HG03135 (cell line): ENCODE data around the gene CCDC93.
"Not testable (repeated sequence)": the region's sequence is repeated elsewhere in the genome, so short reads cannot be mapped to it uniquely, and the experiment has no call there.

ENCODE experiments used
- ATAC-seq: cut with Tn5 transposase; IDR thresholded peaks from one replicate; pipeline ENCODE4 v1.9.1; 2021; ENCODE audit warnings: mild to moderate bottlenecking, moderate library complexity; ENCODE audit not compliant: unreplicated experiment

CCDC93 gene

DNA sequence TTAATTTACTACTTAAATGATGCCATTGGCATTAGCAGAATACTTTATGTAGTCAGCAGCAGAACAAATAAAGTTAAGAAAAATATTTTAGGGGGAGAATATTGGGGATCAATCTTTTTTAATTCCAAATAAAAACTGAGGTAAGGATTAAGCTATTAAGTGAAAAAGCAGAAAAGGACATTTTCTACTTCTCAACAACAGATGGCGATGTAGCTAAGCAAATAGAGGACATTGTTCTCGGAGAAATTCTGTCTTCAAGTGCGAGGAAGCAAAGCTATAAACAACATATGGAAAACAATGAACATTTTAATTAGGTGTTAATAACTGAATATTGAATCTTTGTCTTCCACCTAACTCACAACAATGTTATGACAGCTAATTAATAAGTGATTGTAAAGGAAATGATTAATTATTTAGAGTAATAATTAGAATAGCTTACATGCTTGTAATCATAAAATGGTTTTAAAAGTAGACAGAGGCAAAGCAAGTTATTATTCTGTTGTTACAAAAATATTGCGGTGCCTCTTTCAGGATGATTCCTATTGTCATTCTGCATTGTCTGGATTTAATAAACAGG, 32.9 kb upstream of the CCDC93 start:
- no peak for ATAC-seq

DNA sequence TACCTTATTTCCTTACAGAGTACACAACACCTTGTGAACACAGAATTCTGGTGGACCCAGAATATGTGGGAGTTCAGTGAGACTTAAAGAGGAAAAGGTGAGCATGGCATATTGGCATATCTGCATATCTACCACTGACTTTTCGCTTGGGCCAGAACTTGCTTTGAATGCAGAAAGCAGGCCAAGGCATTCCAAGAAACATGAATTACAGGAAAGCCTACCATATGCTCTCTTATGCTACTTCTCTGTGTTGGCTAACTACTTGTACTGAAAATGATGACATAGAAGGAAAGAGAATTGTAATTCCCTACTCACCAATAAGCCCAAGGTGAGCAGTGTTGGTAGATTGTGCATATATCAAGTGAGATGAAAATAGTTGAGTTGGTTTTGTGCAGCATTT, 31.4 kb upstream of the CCDC93 start:
- ATAC-seq: no peak

DNA sequence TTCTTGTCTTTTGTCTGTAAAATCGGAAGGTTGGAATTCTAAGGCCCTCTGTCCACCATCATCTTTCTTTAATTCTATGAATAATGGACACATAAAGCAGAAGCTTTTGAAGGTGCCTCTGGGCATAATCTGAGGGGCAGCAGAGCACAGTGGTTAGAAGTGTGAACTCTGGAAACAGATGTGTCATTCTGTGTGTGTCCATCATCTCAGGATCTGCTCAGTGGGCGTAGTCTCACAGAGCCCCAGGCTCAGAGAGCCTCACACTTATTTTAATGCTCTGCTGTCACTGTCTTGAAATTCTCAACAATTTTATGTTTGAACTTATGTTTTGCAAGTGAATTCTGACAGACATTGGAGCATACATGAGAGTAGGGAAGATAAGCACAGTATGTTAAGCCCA, 31.0 kb upstream of the CCDC93 start:
- no peak for ATAC-seq

DNA sequence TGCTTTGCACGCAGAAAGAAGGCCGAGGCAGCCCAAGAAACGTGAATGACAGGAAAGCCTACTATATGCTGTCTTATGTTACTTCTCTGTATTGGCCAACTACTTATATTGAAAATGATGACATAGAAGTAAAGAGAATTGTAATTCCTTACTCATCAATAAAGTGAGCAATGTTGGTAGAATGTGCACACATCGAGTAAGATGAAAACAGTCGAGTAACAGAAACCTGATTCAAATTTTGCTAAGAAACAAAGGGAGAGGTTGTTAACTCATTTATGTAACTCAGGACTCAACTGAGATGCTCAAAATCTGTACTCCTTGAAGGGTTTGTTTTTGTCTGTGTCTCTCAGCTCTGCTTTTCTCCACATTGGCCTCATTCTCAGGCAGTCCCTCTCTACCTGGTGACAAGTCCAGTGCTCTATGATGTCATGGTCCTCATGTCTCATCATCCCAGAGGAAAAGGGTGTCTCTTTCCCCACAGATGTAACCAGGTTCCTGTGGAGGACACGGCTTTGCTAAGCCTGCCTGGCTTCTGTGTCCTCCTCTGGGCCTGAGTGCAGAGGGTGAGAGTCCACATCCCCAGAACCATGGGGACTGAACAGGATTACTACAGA, 30.3 kb upstream of the CCDC93 start:
- no peak for ATAC-seq

DNA sequence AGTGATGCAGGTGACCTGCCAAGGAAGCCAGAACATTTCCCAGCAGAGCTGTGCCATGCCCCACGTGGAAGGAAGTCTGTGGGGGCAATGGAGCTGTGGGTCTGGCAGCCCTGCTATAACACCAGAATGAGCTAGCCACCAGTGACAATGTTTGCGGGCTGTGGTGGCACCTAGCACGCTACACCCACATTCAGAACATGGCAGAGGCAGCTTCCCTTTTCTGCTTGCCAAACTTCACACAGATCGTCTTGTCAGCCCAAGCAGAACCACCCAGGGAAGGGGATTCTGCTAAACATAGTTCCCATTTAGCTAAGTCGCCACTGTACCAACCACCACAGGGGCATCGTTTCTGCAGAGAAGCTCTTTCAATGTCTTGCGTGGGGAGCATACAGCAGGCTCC, 27.0 kb upstream of the CCDC93 start:
- no peak for ATAC-seq

DNA sequence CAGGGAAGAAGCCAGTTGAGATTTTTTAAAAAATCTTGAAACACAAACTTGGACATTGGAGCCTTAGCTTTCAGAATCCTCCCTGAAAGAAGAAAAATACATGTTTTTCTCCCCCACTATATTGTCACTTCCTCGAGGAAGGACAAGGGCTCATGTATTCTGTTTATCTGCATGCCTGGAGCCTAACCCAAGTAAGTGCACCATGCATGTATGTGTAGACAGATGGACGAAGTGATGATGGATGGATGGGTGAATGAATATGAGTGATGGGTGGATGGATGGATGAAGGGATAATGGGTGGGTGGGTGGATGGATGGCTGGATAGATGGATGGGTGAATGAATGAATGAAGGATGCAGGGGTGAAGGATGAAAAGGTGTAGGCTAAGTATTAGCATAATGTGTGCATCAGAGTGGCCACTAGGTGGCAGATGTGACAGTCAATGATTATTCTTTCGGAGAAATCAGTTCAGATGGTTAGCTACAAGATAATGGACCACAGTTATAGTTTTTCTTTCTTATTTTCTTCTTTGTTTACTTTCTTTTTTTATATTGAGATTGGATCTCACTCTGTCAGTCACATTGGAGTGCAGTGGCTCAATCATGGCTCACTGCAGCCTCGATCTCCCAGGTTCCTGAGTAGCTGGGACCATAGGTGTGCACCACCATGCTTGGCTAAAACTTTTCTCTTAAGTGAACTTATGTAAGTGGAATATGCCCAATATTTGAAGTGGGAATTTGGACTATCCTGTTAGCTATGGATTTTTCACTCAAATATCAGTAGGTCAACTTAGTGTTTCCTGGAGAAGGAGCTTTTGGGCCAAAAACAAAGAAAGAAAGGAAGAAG, 18.5 kb upstream of the CCDC93 start:
- peak; percentile 97 for ATAC-seq

DNA sequence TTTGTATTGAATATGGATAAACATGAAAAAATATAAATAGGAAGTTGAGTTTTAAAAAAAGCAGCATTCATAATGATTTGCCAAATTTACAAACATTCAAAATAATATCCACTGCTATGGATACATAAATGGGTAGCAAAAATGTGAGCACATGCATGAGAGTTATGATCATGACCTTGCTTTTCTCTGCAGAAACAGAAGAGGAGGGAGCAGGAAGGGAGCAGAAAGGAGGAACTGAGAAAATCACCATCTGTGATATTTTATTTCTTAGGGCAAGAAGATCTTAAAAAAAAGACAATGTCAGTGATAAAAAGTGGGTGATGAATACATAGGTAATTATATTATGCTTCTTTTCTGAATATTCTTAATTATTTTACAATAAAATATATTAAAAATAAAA, 17.7 kb upstream of the CCDC93 start:
- no peak for ATAC-seq

DNA sequence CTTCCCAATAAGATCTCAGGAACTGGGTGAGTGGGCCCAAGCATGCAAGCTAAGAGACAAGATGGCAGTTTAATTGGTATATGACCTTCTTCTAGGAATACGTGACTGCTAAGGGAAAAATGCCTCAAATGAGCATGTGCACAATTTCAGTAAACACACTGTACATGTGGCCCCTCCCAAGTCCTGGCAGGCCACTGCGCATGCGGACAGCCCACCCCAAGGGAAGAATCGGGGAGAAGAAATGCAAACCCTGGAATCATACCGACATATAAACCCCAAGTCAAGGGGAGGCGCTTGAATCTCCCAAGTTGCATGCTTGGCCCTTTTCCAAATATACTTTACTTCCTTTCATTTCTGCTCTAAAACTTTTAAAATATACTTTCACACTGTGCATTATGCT, 15.2 kb upstream of the CCDC93 start:
- ATAC-seq: no peak

DNA sequence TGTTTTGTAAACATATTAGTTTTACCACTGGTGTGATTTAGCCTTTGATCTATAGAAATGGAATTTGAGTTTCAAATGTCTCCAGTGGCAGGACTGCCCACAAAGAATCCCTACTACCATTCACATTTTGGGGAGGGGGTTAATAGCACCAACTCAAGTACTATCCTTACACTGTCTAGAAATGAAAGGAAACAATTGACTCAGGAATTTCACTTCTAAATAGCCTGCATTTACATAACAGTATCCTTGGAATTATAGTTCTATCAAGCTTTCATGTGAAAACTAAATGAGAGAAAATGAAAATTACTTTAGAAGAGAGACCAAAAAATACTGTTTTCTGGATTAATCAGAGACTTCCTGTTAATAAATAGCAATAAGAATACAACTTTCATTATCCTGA, 7.5 kb upstream of the CCDC93 start:
- no peak for ATAC-seq

DNA sequence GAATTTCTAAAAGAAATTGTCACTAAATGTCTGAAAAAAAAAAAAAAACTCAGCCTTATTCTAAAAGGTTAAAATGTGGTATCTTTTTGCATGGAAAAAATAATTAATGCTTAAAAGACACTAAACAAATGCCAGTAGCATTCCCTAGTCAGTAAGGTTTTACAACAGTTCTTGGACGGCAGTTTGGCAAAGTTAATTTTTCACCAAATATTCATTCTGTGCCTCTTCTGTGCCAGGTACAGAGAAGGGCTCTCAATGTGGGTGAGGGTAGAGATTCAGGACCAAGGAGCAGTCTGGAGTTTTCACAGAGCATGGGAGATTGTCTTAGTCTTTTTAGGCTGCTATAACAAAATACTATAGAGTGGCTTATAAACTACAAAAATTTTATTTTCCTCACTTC, 6.0 kb upstream of the CCDC93 start:
- ATAC-seq: no peak

DNA sequence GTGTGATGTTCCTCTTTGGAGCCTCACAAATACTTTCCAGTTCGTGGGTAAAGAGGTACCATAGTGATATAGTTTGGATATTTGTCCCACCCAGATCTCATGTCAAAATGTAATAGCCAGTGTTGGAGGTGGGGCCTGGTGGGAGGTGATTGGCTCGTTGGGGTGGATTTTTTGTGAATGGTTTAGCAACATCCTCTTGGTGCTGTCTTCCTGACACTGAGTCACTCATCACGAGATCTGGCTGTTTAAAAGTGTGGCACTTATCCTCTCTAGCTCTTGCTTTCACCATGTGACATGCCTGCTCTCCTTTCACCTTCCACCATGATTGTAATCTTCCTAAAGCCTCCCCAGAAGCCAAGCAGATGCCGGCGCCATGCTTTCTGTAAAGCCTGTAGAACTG, 3.0 kb upstream of the CCDC93 start:
- no peak for ATAC-seq

DNA sequence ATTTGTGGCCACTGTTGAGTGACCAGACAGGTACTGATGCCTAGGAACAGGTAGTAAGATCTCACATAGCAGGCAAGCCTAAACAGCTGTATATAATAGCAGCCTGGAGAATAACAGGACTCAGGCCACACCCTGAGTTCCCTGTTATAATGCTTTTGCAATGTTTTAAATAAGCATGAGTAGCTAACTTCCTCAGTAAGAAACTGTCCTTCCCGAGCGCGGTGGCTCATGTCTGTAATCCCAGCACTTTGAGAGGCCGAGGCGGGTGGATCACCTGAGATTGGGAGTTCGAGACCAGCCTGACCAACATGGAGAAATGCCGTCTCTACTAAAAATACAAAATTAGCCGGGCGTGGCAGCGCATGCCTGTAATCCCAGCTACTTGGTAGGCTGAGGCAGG, 1.9 kb upstream of the CCDC93 start:
- ATAC-seq: not testable (repeated sequence)

DNA sequence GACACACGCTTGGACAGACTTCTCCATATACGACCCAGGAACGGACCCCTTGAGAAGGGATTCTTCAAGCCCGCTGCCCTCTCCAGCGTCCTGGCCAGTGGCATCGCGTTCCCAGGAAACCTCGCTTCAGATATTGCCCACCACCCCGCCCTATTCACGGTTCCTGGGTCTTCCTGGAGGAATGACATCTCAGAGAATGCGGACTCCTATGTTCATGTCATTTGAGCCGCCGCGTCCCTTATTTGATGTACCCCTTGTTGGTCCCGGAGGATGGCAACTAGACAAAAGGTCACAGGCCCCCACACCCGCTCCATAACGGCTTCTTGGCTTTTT, 588 bp upstream of the CCDC93 start:
- ATAC-seq: no peak

DNA sequence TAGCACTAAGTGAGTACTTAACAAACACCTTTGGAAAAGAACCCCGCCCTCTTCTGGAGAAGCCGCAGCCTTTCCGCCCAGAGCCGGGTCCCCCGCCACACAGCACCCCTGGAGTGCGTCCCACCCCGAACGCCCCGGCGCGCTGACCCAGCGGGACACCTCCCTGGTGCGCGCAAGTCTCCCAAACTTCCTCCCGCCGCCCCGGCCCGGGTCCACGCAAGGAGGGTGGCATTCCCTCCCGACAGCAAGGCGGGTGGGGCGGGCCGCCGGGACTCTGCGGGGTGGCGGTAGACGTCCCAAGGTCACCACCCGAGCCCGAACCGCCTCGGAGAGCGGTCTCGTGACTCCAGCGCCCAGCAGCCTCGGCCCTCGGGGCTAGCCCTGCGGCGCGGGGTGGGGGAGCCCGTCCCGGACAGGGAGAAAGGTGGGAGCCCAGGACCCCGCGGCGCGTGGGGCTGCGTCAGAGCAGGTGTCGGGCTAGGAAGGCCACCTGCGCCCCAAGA, 598 bp downstream of the CCDC93 start:
- ATAC-seq: peak; percentile 34

DNA sequence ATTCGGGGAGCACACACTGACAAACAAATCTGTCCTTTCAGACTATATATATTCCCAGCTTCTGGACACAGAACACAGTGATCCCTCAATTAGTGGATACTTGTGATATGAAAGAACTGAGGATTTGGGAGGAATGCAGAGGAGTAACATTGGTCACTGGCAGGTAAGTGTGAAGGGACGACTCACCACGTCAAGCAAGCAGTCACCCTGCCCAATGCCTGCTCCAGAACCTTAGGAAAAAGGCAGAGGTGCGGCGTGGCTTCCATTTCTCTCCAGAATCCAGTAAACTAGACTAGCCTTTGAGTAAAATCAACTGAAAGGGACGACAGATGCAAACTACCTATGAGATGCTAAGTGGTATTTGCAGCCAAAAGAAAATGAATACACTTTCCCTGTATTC, 1.1 kb downstream of the CCDC93 start:
- no peak for ATAC-seq

DNA sequence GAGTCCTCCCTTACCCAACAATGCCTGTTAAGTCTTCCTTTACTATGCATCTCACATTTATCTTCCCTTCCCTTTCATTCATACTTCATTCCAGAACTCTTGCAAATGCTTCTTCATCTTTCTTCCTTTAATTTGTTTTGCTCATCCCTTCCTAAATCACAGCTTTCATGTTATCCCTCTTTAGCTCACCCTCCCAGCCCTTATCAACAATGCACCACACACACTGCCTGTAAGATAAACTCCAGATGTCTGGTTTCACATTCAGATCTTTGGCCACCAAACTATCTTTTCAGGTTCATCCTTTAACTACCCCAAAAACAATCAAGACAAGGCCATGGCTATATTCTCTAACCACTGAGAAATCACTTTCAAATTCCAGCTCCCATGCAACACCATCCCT, 3.4 kb downstream of the CCDC93 start:
- no peak for ATAC-seq

DNA sequence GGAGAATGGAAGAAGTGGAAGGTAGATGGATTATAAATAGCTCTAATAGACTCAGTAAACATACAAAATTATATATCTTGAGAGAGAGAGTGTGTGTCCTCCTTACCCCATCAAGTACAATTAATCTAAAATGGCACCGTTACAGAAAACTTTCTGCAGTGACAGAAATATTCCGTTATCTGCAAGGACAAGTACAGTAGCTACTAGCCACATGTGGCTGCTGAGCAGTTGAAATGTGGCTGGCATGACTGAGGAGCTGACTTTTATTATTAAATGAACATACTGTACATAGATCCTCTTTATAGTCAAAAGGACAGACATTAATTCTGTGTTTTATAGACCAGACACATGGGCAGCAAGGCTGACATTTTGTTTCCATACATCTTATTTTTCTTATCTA, 7.0 kb downstream of the CCDC93 start:
- no peak for ATAC-seq

DNA sequence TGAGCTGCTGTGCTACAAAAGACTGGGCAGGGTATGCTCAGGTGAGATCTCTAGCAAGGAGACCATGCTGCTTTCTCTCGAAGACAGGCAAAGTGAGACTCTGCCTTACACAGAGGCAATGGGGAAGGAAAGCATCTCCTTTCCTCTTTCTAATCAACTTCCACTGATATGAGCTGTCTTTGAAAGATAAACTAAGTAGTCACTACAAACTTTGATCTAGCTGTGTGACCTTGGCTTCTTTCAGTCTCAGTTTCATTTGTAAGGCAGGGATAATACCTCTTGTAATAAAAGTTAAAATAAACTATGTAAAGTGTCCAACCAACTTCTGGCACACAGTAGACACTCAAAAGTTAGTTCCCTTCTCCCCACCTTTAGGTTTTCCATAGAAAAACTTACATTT, 7.5 kb downstream of the CCDC93 start:
- no peak for ATAC-seq

DNA sequence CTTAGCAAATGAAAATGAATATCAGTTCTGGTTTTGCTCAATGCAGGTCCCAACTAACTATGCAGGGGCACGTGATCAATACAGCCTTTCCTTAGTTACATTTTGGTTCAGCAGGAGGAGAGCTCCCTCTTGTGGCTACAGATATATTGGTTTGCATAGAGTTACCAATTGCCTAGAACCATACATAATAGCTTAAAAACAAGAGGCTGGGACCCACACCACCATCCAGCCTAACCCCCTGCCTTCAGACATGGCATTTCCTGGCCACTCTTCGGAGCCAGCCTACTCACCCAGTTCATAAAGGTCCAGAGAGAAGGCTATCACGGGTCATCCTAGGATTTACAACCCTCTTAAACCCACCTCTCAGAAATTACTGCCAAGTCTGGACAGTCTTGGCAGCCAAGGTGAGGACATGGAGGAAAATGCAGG, 10.5 kb downstream of the CCDC93 start:
- peak; percentile 99 for ATAC-seq

DNA sequence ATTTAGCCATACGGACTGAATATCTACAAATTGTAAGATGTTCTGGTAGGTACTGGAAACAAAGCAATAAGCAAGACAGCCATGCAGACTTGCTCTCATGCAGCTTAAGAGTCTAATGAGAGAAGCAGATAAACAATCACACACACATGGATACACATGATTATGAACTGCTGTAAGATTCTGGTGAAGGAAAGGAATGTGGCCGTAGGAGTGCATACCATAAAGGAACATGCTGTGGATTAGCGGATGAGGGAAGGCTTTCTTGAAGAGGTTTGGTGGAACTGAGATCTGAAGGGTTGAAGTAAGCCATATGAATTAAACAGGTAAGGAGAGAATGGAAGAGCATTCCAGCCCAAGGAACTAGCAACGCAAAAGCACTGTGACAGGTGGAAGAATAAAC, 13.8 kb downstream of the CCDC93 start:
- ATAC-seq: no peak

DNA sequence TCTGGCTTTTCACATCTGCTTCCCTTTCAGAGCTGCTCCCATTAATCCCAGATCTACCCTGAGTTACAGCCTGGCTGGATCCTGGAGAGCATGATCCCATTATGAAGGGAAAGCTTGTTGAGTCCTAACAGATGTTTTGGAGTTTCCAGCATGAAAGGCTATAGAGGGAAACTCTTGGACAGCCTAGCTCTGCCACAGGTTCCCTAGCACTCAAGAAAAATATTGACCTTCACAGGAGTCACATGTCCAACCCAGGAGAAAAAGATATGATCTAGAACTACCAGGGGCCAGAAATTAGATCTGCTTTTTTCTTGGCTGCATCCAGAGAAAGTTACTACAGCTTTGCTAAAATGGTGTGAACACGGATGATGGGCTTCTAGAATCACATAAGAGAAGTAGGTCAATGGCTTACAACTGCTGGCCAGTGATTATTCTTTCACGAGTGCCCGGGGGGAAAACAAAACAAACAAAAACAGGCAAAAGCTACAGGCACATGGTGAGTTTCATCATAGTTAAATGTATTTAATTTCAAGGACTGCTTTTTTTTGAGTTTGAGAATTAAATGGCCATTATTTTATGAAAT, 15.9 kb downstream of the CCDC93 start:
- ATAC-seq: no peak

DNA sequence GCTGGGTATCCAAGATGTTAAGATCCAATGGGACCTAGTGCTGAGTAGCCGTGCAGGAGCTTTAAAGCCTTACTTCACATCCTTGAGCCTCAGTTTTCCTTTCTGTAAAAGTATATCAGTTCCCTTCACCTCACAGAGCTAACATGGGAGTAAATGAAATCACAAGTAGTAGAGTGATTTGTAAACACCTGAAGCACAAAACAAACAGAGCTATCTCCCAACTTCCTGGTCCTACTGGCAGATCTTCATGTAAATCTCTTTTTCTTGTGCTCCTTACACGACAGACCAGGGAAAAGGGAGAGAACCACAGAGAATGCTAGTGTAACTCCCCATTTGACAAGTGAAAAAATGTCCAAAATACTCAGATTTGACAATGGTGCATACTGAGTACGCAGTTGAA, 17.3 kb downstream of the CCDC93 start:
- no peak for ATAC-seq
